C4-2B (cell line): ENCODE results near the gene NES.

Experiments used
- ZFX ChIP-seq: fragments of 450-650 bp; IDR thresholded peaks from 2 replicates; pipeline ENCODE4 v1.6.1; 2017
- TF ChIP-seq, protein P1 (sequence below): fragments of 450-650 bp; conservative IDR thresholded peaks from 2 replicates; pipeline ENCODE4 v1.5.1; 2017; ENCODE audit warnings: mild to moderate bottlenecking

DNA sequence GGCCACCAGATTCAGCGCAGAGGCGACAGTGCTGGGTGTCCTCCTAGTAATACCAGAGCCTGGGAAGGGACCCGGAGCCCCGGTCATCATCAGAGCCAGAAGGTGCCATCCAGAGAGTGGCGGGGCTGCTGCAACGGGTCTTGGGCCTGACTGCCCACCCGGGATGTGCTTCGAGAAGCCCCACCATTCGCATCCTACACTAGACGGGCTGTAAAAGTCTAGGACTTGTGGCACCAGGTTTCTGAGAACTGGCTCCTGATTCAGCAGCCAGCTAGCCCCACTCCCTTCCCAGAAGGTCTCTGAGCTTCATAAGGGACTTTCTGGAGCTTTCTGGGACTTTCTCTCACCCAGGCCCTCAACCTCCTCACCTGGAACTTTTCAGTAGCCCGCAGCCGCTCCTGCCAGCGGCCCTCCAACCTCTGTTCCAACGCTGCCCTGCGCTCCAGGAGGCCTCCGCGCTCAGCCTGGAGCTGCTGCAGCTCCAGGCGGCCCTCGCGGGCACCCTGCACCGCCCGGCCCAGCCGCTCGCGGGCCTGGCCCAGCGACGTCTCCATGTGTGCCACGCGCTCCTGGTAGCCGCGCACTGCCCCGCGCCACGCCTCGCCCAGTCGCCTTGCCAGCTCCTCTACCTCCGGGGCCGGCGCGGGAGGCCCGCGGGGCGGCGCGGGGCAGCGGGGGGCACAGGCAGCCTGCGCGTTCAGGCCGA is 940 bp downstream of the NES start:
- TF ChIP-seq, protein P1, sequence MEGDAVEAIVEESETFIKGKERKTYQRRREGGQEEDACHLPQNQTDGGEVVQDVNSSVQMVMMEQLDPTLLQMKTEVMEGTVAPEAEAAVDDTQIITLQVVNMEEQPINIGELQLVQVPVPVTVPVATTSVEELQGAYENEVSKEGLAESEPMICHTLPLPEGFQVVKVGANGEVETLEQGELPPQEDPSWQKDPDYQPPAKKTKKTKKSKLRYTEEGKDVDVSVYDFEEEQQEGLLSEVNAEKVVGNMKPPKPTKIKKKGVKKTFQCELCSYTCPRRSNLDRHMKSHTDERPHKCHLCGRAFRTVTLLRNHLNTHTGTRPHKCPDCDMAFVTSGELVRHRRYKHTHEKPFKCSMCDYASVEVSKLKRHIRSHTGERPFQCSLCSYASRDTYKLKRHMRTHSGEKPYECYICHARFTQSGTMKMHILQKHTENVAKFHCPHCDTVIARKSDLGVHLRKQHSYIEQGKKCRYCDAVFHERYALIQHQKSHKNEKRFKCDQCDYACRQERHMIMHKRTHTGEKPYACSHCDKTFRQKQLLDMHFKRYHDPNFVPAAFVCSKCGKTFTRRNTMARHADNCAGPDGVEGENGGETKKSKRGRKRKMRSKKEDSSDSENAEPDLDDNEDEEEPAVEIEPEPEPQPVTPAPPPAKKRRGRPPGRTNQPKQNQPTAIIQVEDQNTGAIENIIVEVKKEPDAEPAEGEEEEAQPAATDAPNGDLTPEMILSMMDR: no peak
- TF ChIP-seq ZFX: 0 out of 2 replicates have a peak, but pooled peaks have one; percentile 33
